ENCODE measurements around the gene HSD11B1. TPM values are rescaled to one million over a fixed set of nuclear protein-coding genes. Genes with fewer than 3 reads are reported as not detected.

HSD11B1 gene
- total RNA-seq, 4 donors from 2014 or later, result 26.2 to 88.5 (median 52.0) TPM

- H3K9me3 ChIP-seq, result no peaks in the 10 kb centered on the region
- no peak overlapping the region for H3K4me3 ChIP-seq
- TF ChIP-seq CTCF (IDR thresholded peaks at IDR 0.05) (no peak), POLR2A (IDR thresholded peaks at IDR 0.05) (no peak), POLR2AphosphoS5 (IDR thresholded peaks at IDR 0.05) (no peak), EP300 (IDR thresholded peaks at IDR 0.05) (no peak)
- H3K27ac ChIP-seq, result no peak overlapping the region
- no peaks in the 10 kb centered on the region for H3K27me3 ChIP-seq
- peaks cover 12% of the 10 kb centered on the region for H3K4me1 ChIP-seq
- H3K36me3 ChIP-seq, result no peaks in the 10 kb centered on the region
- WGBS, result 78% methylated on average over 2 of the region's 2 CpGs
- no peak for DNase-seq (ENCODE audit: low spot score in 2 of 2)
Observed at GRCh38 chr1:209727286-209727685, 22.6 kb downstream of the HSD11B1 start.

GRCh38 chr1:209727785-209728184, 23.1 kb downstream of the HSD11B1 start:
- Histone ChIP-seq H3K36me3 (no peaks in the 10 kb centered on the region), H3K4me1 (peaks cover 9% of the 10 kb centered on the region), H3K9me3 (no peaks in the 10 kb centered on the region), H3K4me3 (no peak overlapping the region), H3K27ac (no peak overlapping the region), H3K27me3 (no peaks in the 10 kb centered on the region)
- TF ChIP-seq EP300 (IDR thresholded peaks at IDR 0.05), result no peak
- no peak for DNase-seq (ENCODE audit: low spot score in 2 of 2)
- 86% methylated on average over 3 of the region's 3 CpGs for WGBS

DNA sequence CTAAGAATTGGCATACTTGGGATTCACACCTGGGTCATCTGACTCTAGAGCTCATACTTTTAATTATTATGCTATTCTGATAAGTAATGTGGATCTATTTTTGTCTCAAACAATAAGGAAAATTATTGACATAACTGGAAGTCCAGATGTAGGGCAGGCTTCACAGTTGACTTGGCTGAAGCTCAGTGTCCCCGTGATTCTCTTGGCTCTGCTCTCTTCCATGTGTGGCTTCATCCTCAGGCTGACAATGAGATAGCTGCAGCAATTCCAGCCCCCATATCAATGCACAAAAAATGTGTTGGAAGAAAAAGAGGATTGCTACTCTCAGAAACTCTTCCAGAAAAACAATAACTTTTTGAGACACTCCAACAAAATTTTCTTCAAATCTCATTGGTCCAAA, 23.8 kb downstream of the HSD11B1 start:
- H3K4me3 ChIP-seq, result no peak overlapping the region
- DNase-seq (ENCODE audit: low spot score in 2 of 2), result no peak
- H3K36me3 ChIP-seq, result no peaks in the 10 kb centered on the region
- H3K27ac ChIP-seq, result no peak overlapping the region
- no peak for TF ChIP-seq POLR2AphosphoS5 (IDR thresholded peaks at IDR 0.05)
- no peak for TF ChIP-seq POLR2A (IDR thresholded peaks at IDR 0.05)
- TF ChIP-seq CTCF (IDR thresholded peaks at IDR 0.05), result no peak
- TF ChIP-seq EP300 (IDR thresholded peaks at IDR 0.05), result no peak
- no peaks in the 10 kb centered on the region for H3K9me3 ChIP-seq
- no peaks in the 10 kb centered on the region for H3K27me3 ChIP-seq
- H3K4me1 ChIP-seq, result peaks cover 8% of the 10 kb centered on the region
- 56% methylated on average over 1 of the region's 1 CpG for WGBS

- WGBS, result 69% methylated on average over 1 of the region's 1 CpG
- DNase-seq (ENCODE audit: low spot score in 2 of 2), result no peak
Observed at GRCh38 chr1:209729436-209729835, 24.8 kb downstream of the HSD11B1 start.

DNA sequence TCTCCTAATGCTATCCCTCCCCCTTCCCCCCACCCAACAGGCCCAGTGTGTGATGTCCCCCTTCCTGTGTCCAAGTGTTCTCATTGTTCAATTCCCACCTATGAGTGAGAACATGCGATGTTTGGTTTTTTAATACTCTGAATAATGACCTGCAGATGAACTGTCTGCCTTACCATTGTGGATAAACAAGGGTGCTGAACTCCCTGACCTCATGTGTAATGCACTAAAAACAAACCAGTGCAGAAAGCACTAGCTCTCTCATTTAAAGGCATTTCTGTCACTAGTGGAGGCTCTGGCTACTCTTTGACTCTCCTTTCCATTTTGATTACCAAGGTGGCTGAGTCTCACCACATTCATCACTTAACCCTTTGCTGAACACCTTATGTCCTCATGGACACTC, 28.1 kb downstream of the HSD11B1 start:
- Histone ChIP-seq H3K4me1 (peaks cover 9% of the 10 kb centered on the region), H3K27me3 (no peaks in the 10 kb centered on the region), H3K36me3 (no peaks in the 10 kb centered on the region), H3K9me3 (no peaks in the 10 kb centered on the region), H3K27ac (no peak overlapping the region), H3K4me3 (no peak overlapping the region)
- DNase-seq (ENCODE audit: low spot score in 2 of 2), result no peak
- WGBS, result 94% methylated on average over 1 of the region's 1 CpG
- no peak for TF ChIP-seq POLR2A (IDR thresholded peaks at IDR 0.05)

More at GRCh38 chr1:209729436-209729835, 24.8 kb downstream of the HSD11B1 start:
- no peaks in the 10 kb centered on the region for H3K36me3 ChIP-seq
- no peak for TF ChIP-seq POLR2AphosphoS5 (IDR thresholded peaks at IDR 0.05)
- H3K27ac ChIP-seq, result no peak overlapping the region
- H3K4me1 ChIP-seq, result peaks cover 9% of the 10 kb centered on the region
- no peaks in the 10 kb centered on the region for H3K9me3 ChIP-seq
- H3K4me3 ChIP-seq, result no peak overlapping the region
- H3K27me3 ChIP-seq, result no peaks in the 10 kb centered on the region

GRCh38 chr1:209733409-209734192, 29.0 kb downstream of the HSD11B1 start:
- no peaks in the 10 kb centered on the region for H3K36me3 ChIP-seq
- TF ChIP-seq POLR2A (IDR thresholded peaks at IDR 0.05), result no peak
- peak in 2 of 3 donors; percentile 34 to 53 for TF ChIP-seq POLR2AphosphoS5 (IDR thresholded peaks at IDR 0.05)
- no peak for DNase-seq (ENCODE audit: low spot score in 2 of 2)
- no peaks in the 10 kb centered on the region for H3K27me3 ChIP-seq
- peak overlapping the region; percentile 56 for H3K27ac ChIP-seq
- H3K9me3 ChIP-seq, result no peaks in the 10 kb centered on the region
- H3K4me1 ChIP-seq, result peaks cover 9% of the 10 kb centered on the region
- 61% methylated on average over 3 of the region's 3 CpGs for WGBS
- H3K4me3 ChIP-seq, result no peak overlapping the region

- WGBS, result 73% methylated on average over 3 of the region's 3 CpGs
- TF ChIP-seq CTCF (IDR thresholded peaks at IDR 0.05), result no peak
- no peak for TF ChIP-seq POLR2AphosphoS5 (IDR thresholded peaks at IDR 0.05)
- no peak for TF ChIP-seq POLR2A (IDR thresholded peaks at IDR 0.05)
- no peak for TF ChIP-seq EP300 (IDR thresholded peaks at IDR 0.05)
Observed at GRCh38 chr1:209736490-209737117, 32.0 kb downstream of the HSD11B1 start.

More at GRCh38 chr1:209736490-209737117, 32.0 kb downstream of the HSD11B1 start:
- H3K4me3 ChIP-seq, result no peak overlapping the region
- no peaks in the 10 kb centered on the region for H3K27me3 ChIP-seq
- no peak overlapping the region for H3K27ac ChIP-seq
- no peaks in the 10 kb centered on the region for H3K36me3 ChIP-seq
- peaks cover 9% of the 10 kb centered on the region for H3K4me1 ChIP-seq
- DNase-seq (ENCODE audit: low spot score in 2 of 2), result no peak
- H3K9me3 ChIP-seq, result no peaks in the 10 kb centered on the region
